Gastrocnemius medialis (tissue), 4 donors: ENCODE measurements around the gene EDNRA. TPM values are rescaled to one million over a fixed set of nuclear protein-coding genes. Genes with fewer than 3 reads are reported as not detected.

Experiments
- ATAC-seq, 2 donors: fragments of 150-250 bp; one replicate each; pipeline ENCODE4 v1.9.1; 2016
- DNase-seq, 2 donors: peaks; one replicate each; pipeline ENCODE4 v3.0.0-alpha.2; 2019
- H3K27ac ChIP-seq, 4 donors: fragments of 200-600 bp; sonication (generic); 1 replicate in 1 of 4; 2 replicates in 3 of 4; pipeline ENCODE4 v1.5.1; 2016 to 2018; ENCODE audit warnings: mild to moderate bottlenecking in 2 of 4, moderate library complexity in 1 of 4
- H3K27me3 ChIP-seq, 3 donors: fragments of 200-600 bp; sonication (generic) in 2 of 3; 1 replicate in 1 of 3; 2 replicates in 2 of 3; pipeline versions ENCODE4 v1.5.1 to v1.6.0; 2016 to 2019; ENCODE audit warnings: mild to moderate bottlenecking in 1 of 3, moderate library complexity in 1 of 3
- H3K36me3 ChIP-seq, 2 donors: fragments of 200-600 bp; sonication (generic) in 1 of 2; one replicate each; pipeline ENCODE4 v1.5.1; 2017 to 2018
- H3K4me1 ChIP-seq, 2 donors: fragments of 200-600 bp; sonication (generic) in 1 of 2; one replicate each; pipeline ENCODE4 v1.5.1; 2016 to 2017; ENCODE audit warnings: mild to moderate bottlenecking in 2 of 2
- H3K4me3 ChIP-seq, 4 donors: fragments of 200-600 bp; sonication (generic) in 3 of 4; 1 replicate in 1 of 4; 2 replicates in 3 of 4; pipeline ENCODE4 v1.5.1; 2016 to 2019; ENCODE audit warnings: mild to moderate bottlenecking in 2 of 4
- H3K9me3 ChIP-seq, 3 donors: fragments of 200-600 bp; sonication (generic) in 2 of 3; 1 replicate in 1 of 3; 2 replicates in 2 of 3; pipeline ENCODE4 v1.5.1; 2016 to 2019
- CTCF ChIP-seq, 5 experiments: fragments of 450-650 bp in 3 of 5; fragments of 200-600 bp in 2 of 5; sonication (generic) in 2 of 5; IDR thresholded peaks in 4 of 5; conservative IDR thresholded peaks in 1 of 5; 1 replicate in 4 of 5; 2 replicates in 1 of 5; pipeline ENCODE4 v1.5.1; 2016 to 2019; ENCODE audit warnings: antibody characterized with exemption in 5 of 5, mild to moderate bottlenecking in 3 of 5, moderate library complexity in 3 of 5
- POLR2A ChIP-seq, 2 donors: fragments of 450-650 bp; IDR thresholded peaks; one replicate each; pipeline ENCODE4 v1.6.1; 2017; ENCODE audit warnings: antibody characterized with exemption in 2 of 2, mild to moderate bottlenecking in 2 of 2, moderate library complexity in 2 of 2
- in situ Hi-C, 4 donors: fragments of 200-750 bp; cut with MboI; loops; one replicate each; pipeline versions ENCODE4 v1.15.0 to v1.8.0; 2017; ENCODE audit warnings: low sequenced_read_pairs in 4 of 4
- intact Hi-C: fragments of 100-400 bp; cut with DNase I; formaldehyde crosslinking; loops from one replicate; pipeline ENCODE4 v1.15.1; 2023; ENCODE audit warnings: low total_unique reads
- total RNA-seq, 4 donors: library from RNA; depleted of rRNA; stranded (reverse); fragments of >200 nt; gene quantifications; one replicate each; pipeline versions ENCODE4 v1.1.0 to v1.2.3, GENCODE V29; 2016

Gene EDNRA
- total RNA-seq, 4 donors from 2014 or later = 1.4 to 8.4 (median 2.6) TPM

- ATAC-seq (no peak), DNase-seq (no peak)
- intact Hi-C loops (no loop called here), in situ Hi-C loops (no loop called here)
- no peak for TF ChIP-seq CTCF (IDR thresholded peaks at IDR 0.05 in 4 of 5, conservative IDR thresholded peaks at IDR 0.05 in 1 of 5)
- no peak for TF ChIP-seq POLR2A (IDR thresholded peaks at IDR 0.05)
- no peak overlapping the region for H3K27ac ChIP-seq
- H3K4me3 ChIP-seq = no peak overlapping the region
- H3K27me3 ChIP-seq = no peaks in the 10 kb centered on the region
- H3K36me3 ChIP-seq = no peaks in the 10 kb centered on the region
- H3K9me3 ChIP-seq = no peaks in the 10 kb centered on the region
- no peaks in the 10 kb centered on the region for H3K4me1 ChIP-seq
Observed at GRCh38 chr4:147456706-147457105, 24.2 kb upstream of the EDNRA start.

- no peak for ATAC-seq
- H3K9me3 ChIP-seq = no peaks in the 10 kb centered on the region
- H3K4me3 ChIP-seq = no peak overlapping the region
- no peaks in the 10 kb centered on the region for H3K4me1 ChIP-seq
- H3K36me3 ChIP-seq = no peaks in the 10 kb centered on the region
- TF ChIP-seq CTCF (IDR thresholded peaks at IDR 0.05 in 4 of 5, conservative IDR thresholded peaks at IDR 0.05 in 1 of 5) (no peak), POLR2A (IDR thresholded peaks at IDR 0.05) (no peak)
- DNase-seq = no peak
- intact Hi-C loops = no loop called here
- in situ Hi-C loops = no loop called here
- no peaks in the 10 kb centered on the region for H3K27me3 ChIP-seq
- H3K27ac ChIP-seq = no peak overlapping the region
Observed at GRCh38 chr4:147461161-147461560, 19.7 kb upstream of the EDNRA start.

GRCh38 chr4:147463065-147463464 lies 17.8 kb upstream of the EDNRA start:
- no peak overlapping the region for H3K27ac ChIP-seq
- TF ChIP-seq CTCF (IDR thresholded peaks at IDR 0.05 in 4 of 5, conservative IDR thresholded peaks at IDR 0.05 in 1 of 5) = no peak
- TF ChIP-seq POLR2A (IDR thresholded peaks at IDR 0.05) = no peak
- no peaks in the 10 kb centered on the region for H3K27me3 ChIP-seq
- H3K9me3 ChIP-seq = no peaks in the 10 kb centered on the region
- no peak for DNase-seq
- intact Hi-C loops (no loop called here), in situ Hi-C loops (no loop called here)
- H3K4me1 ChIP-seq = no peaks in the 10 kb centered on the region
- ATAC-seq = no peak
- no peak overlapping the region for H3K4me3 ChIP-seq
- H3K36me3 ChIP-seq = no peaks in the 10 kb centered on the region

GRCh38 chr4:147465461-147465860 lies 15.4 kb upstream of the EDNRA start:
- H3K27me3 ChIP-seq = no peaks in the 10 kb centered on the region
- no peaks in the 10 kb centered on the region for H3K9me3 ChIP-seq
- in situ Hi-C loops = no loop called here
- no peaks in the 10 kb centered on the region for H3K36me3 ChIP-seq
- intact Hi-C loops = no loop called here
- no peak overlapping the region for H3K27ac ChIP-seq
- TF ChIP-seq CTCF (IDR thresholded peaks at IDR 0.05 in 4 of 5, conservative IDR thresholded peaks at IDR 0.05 in 1 of 5) (no peak), POLR2A (IDR thresholded peaks at IDR 0.05) (no peak)
- H3K4me3 ChIP-seq = no peak overlapping the region
- no peaks in the 10 kb centered on the region for H3K4me1 ChIP-seq
- DNase-seq (no peak), ATAC-seq (no peak)

GRCh38 chr4:147477439-147477838 lies 3.5 kb upstream of the EDNRA start:
- DNase-seq (no peak), ATAC-seq (no peak)
- Histone ChIP-seq H3K36me3 (no peaks in the 10 kb centered on the region), H3K27me3 (peaks cover 0 to 7% (median 5%) of the 10 kb centered on the region in 3 donors), H3K4me3 (no peak overlapping the region), H3K4me1 (no peaks in the 10 kb centered on the region), H3K27ac (no peak overlapping the region), H3K9me3 (no peaks in the 10 kb centered on the region)
- intact Hi-C loops = no loop called here
- in situ Hi-C loops = no loop called here
- TF ChIP-seq POLR2A (IDR thresholded peaks at IDR 0.05) (no peak), CTCF (IDR thresholded peaks at IDR 0.05 in 4 of 5, conservative IDR thresholded peaks at IDR 0.05 in 1 of 5) (no peak)
